KOPT-K1 (cell line): ENCODE results near the gene NFIC.
A peak's percentile ranks its signal among the peaks of the same experiment; 100 is the strongest.
"Not testable (repeated sequence)": the region's sequence is repeated elsewhere in the genome, so short reads cannot be mapped to it uniquely, and the experiment has no call there.

ENCODE experiments used
- H3K27ac ChIP-seq: fragments of 200-600 bp; sonication (generic); 2 replicates; pipeline ENCODE4 v1.5.1; 2016; ENCODE audit warnings: antibody characterized with exemption, mild to moderate bottlenecking, low read depth, low read length; ENCODE audit not compliant: poor library complexity, severe bottlenecking
- H3K36me3 ChIP-seq: fragments of 200-600 bp; sonication (generic); 2 replicates; pipeline ENCODE4 v1.5.1; 2017; ENCODE audit warnings: antibody characterized with exemption, mild to moderate bottlenecking, low read length, moderate library complexity; ENCODE audit not compliant: insufficient read depth
- H3K9me3 ChIP-seq: fragments of 200-600 bp; sonication (generic); 2 replicates; pipeline ENCODE4 v1.5.1; 2017; ENCODE audit warnings: antibody characterized with exemption, low read length, mild to moderate bottlenecking; ENCODE audit not compliant: insufficient read depth, poor library complexity, severe bottlenecking

Gene NFIC

DNA sequence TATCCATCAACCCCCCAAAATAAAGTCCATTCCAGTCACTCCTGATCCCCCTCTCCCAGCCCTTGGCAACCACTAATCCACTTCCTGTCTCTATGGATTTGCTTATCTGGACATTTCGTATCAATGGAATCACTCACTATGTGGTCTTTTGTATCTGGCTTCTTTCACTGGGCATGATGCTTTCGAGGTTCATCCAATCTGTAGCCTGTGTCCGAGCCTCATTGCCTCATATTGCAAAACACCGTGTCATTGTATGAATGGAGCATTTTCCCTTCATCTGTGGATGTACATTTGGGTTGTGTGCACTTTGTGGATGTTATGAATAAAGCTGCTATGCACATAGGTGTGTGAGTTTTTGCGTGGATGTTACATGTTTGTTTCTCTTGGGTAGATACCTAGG is 138.4 kb downstream of the NFIC start:
- Histone ChIP-seq H3K27ac (peak overlapping the region; percentile 83), H3K36me3 (peaks cover 23% of the 10 kb centered on the region), H3K9me3 (no peaks in the 10 kb centered on the region)

- H3K36me3 ChIP-seq = peaks cover 34% of the 10 kb centered on the region
- peak within 1 kb of the TSS; percentile 83 for H3K27ac ChIP-seq
- no peaks in the 10 kb centered on the region for H3K9me3 ChIP-seq
Observed at GRCh38 chr19:3505598-3506383, 139.4 kb downstream of the NFIC start, which contains the start of gene FZR1. Gene FZR1, plus strand, starts transcription at chr19:3506311. Its CDS starts 16,679 bp downstream, at chr19:3522990.

DNA sequence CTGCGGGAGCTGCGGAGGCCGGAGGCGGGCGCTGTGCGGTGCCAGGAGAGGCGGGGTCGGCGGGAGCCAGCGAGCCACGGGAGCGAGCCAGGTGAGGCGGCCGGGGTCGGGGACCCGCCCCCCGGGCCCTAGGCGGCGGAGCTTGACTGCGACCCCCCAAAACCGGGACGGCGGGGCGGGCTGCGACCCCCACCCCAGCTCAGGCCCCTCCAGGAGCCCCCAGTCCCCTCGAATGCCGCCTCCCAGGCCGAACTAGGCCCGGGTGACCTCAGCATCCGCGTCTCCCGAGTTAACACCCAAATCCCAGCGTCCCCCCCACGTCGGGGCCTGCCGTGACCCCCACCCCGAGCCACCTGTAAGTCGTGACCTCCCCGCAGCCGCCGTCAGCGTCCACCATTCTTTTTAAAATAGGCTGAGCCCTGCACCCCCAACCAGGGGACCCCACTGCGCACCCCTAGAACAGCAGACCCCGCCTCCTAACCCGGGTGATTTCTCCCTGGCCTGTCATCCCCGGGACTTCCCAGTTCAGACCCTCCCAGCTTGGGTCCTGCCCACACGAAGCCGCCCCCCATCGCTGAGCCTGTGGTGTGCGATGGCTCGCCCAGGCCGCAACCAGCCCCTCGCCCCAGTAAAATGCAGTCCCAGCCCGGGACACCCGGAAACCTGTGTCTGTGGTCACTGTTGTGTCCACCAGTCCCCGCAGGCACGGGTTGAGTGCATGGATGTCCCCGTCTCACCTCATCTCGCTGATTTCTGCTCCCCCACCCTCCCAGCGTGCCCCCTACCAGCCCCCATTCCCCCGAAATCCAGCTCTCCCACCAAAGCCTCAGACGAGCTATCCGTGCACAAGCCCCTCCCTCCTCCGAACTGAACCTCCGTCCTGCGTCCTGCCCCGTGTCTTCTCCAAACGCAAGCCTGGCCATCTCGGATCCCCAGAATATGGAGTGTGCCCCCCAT is 140.3 kb downstream of the NFIC start:
- H3K27ac ChIP-seq = peak overlapping the region; percentile 83
- peaks cover 42% of the 10 kb centered on the region for H3K36me3 ChIP-seq

DNA sequence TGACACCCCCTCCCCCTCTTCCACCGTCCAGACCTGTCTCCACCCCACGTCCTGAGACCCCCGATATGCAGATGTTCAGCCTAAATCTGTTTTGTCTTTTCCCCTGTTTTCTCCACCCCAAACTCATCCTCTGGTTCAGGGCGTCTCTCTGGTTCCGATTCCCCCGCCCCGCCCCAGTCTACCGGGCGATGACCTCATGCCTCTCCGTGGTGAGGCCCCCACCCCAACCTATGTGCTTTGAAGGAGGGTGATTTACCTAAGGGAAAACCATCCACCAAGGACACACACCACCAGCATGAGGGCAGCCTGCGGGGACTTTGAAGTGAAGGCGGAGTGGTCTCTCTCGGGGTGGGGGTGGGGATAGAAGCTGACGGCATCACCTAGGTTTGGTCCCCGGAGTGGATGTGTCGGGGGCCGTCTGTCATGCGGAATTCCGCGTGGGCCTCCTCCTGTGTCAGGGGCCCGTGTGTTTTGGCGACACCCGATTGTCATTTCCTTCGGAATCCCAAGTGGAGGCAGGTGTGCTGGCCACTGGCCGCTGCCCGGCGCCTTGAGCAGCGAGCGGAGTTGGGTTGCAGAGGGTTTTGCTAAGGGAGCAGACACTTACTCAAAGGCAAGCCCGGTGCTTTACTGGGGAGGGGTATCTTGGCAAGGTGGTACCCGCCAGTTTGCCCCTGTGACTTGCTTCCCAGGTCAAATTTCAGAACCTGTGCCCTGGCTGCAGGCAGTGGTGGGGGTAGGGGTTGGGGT is 141.2 kb downstream of the NFIC start:
- Histone ChIP-seq H3K36me3 (peaks cover 51% of the 10 kb centered on the region), H3K27ac (peak overlapping the region; percentile 83), H3K9me3 (no peaks in the 10 kb centered on the region)

More for the DNA sequence above, 140.3 kb downstream of the NFIC start:
- no peaks in the 10 kb centered on the region for H3K9me3 ChIP-seq

- H3K9me3 ChIP-seq, H3K27ac ChIP-seq: not testable (repeated sequence)
- H3K36me3 ChIP-seq = peaks cover 57% of the 10 kb centered on the region
Observed at GRCh38 chr19:3508121-3508661, 141.8 kb downstream of the NFIC start.

DNA sequence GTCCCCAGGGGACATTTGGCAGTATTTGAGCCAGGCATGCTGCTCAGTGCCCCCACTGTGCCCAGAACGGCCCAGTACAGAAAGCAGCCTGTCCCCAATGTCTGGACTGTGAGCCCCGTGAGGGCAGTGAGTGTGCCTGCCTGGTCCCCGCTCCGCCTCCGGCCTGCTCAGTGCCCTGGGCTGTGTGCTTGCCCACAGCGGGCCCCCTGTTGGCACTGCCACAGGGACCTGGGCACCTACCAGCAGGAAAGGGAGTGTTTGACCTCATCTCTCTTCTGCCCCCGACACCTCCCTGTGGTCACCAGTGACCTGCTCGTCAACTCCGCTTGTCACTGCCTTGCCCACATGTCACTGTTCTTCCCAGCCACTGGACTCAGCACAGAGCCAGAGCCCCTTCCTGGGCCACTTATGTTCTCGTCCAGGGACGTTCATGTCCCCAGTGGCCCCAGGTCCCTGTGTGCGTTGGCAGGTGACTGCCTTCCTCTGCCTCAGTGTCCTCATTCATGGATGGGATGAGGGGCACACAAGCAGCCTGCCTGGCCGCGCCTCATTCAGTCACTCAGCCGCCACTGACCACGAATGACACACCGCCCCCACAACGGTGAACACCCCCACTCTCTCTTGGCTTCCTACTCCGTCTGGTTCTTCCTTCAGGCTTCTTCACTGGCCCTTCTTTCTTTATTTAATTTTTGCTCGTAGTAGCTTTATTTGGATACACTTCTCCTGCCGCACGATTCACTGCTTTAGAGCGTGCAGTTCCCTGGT is 142.6 kb downstream of the NFIC start:
- Histone ChIP-seq H3K27ac (no peak overlapping the region), H3K36me3 (peaks cover 65% of the 10 kb centered on the region)

GRCh38 chr19:3509566-3509989 is 143.2 kb downstream of the NFIC start:
- no peak overlapping the region for H3K27ac ChIP-seq
- no peaks in the 10 kb centered on the region for H3K9me3 ChIP-seq
- H3K36me3 ChIP-seq = peaks cover 67% of the 10 kb centered on the region

More for the DNA sequence above, 142.6 kb downstream of the NFIC start:
- no peaks in the 10 kb centered on the region for H3K9me3 ChIP-seq

GRCh38 chr19:3510727-3511126 is 144.3 kb downstream of the NFIC start:
- Histone ChIP-seq H3K27ac (no peak overlapping the region), H3K9me3 (no peaks in the 10 kb centered on the region), H3K36me3 (peaks cover 71% of the 10 kb centered on the region)

- H3K36me3 ChIP-seq = peaks cover 80% of the 10 kb centered on the region
- no peaks in the 10 kb centered on the region for H3K9me3 ChIP-seq
- H3K27ac ChIP-seq = no peak overlapping the region
Observed at GRCh38 chr19:3511506-3512251, 145.3 kb downstream of the NFIC start.

DNA sequence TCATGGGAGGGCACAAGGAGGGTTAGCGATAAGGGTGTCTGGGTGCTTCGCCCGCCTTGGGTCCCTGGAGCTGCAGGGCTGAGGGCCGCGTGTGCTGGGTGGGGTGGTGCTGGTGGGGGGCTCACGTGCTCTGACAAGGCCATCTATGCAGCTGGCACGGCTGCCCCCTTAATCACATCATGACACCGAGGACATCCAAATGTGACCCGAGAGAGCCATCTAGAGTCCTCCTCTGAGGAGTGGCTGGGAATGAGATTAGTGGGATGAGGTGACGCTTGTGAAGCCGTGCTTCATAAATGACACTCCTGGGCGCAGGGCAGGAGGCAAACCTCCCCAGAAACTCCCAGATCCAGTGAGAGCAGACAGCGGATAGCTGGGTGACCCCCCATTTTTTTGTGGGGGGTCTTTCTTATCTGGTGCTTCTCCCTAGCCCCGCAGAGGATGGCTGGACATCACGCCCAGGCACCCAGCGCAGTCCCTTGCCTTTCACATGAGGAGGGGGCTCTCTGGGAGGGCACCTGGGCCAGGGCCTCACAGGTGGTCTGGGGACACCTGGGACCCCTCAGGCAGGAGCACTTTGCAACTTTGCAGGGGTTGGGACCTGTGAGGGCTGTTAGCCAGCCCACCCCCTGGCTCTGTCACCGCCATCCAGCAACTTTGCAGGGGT is 146.3 kb downstream of the NFIC start:
- Histone ChIP-seq H3K36me3 (peaks cover 76% of the 10 kb centered on the region), H3K27ac (no peak overlapping the region), H3K9me3 (no peaks in the 10 kb centered on the region)

DNA sequence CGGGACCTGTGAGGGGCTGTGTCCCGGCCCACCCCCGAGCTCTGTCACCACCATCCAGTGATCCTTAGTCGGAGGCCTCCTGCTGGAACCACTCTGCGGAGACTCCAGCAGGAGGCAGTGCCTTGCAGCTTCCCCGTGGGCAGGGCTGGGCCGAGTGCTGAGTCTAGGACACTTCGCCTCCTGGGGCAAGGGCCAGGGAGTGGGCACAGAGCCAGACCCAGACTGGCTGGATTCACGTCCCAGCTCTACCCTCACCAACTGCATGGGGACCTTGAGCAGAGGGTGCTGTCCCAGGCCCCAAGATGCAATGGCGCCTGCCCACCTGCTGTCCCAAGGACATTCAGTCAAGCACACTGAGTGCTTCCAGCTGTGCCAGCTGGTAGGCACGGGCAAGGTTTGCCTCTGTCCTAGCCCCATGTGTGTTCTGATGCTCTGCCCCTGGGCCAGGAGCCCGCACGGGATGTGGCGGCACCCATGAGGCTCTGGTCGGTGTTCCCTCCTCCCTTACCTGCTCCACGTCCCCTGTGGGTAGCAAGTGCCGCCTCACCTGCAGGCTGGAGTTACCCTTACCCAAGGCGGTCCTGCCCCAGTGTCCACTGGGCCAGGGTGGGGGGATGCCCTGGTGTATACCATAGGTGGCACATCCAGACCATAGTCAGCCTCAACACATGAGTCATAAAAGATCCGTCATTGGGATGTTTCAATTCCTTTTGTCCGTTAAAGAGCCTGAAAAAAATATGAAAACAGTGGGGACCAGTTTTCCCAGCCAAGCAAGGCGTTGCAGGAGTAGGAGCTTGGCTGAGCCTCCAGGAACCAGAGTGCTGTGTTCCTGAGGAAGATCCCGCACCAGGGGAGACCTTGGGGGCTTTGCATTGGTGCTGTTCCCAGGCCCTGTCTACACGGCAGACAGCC is 147.1 kb downstream of the NFIC start:
- Histone ChIP-seq H3K27ac (no peak overlapping the region), H3K36me3 (peaks cover 79% of the 10 kb centered on the region), H3K9me3 (no peaks in the 10 kb centered on the region)

DNA sequence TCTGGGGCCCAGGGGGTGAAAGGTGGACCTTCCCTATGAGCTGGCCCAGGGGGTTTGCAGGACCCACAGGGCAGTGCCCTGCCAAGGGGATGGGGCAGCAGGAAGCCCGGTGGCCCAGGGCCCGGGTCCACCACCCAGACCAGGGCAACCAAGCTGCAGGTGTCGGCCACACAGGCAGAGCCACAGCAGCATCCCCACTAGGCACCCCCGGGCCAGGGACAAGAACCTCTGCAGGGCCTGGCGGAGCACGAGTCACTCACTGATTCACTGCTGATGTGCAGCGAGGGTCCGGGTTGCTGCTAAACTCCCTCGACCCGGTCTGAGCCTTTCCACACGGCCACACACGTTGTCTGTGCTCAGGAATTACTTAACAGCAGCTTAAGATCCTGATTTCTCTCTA is 148.5 kb downstream of the NFIC start:
- peaks cover 79% of the 10 kb centered on the region for H3K36me3 ChIP-seq

More for the DNA sequence above, 148.5 kb downstream of the NFIC start:
- H3K9me3 ChIP-seq = no peaks in the 10 kb centered on the region
- H3K27ac ChIP-seq = no peak overlapping the region
